ENCODE results near the gene UIMC1. TPM values are rescaled to one million over a fixed set of nuclear protein-coding genes. Genes with fewer than 3 reads are reported as not detected.
"Not testable (repeated sequence)": the region's sequence is repeated elsewhere in the genome, so short reads cannot be mapped to it uniquely, and the experiment has no call there.

The UIMC1 gene
- total RNA-seq, 5 donors from 2014 or later (not counting 1 experiment from before 2014, with no cell fraction given): 50.0 to 70.3 (median 56.7) TPM

- H3K27ac ChIP-seq (ENCODE audit: low read length): no peak overlapping the region
- peaks cover 0 to 26% of the 10 kb centered on the region in 2 experiments for H3K4me1 ChIP-seq (ENCODE audit: control insufficient read depth in 1 of 2, extremely low read depth in 1 of 2, insufficient read depth in 2 of 2, low read length in 2 of 2)
- no peak overlapping the region for H3K4me3 ChIP-seq (ENCODE audit: control insufficient read depth in 1 of 2, extremely low read depth in 1 of 2, low read length in 1 of 2)
- WGBS (ENCODE audit: insufficient coverage): 73% methylated on average over 15 of the region's 16 CpGs
- POLR2A ChIA-PET: interaction anchor here in 1 of 2 donors (0.7 kb wide), 1 partner anchor 427 kb away, joined by 3 read pairs; no protein-coding TSS in a partner anchor
- peaks cover 0 to 50% of the 10 kb centered on the region in 2 experiments for H3K27me3 ChIP-seq (replicated peaks in 1 of 2; ENCODE audit: control insufficient read depth in 2 of 2, extremely low read depth in 1 of 2, insufficient read depth in 2 of 2, low read length in 1 of 2)
- H3K9me3 ChIP-seq: no peaks in the 10 kb centered on the region
- peaks cover 13 to 24% (median 18%) of the 10 kb centered on the region in 3 donors for H3K4me1 Mint-ChIP-seq
- peaks cover 0 to 3% (median 0%) of the 10 kb centered on the region in 3 donors for H3K9me3 Mint-ChIP-seq
- ATAC-seq (replicated peaks in 1 of 4) (no peak), DNase-seq (no peak)
- no peak overlapping the region for H3K4me3 Mint-ChIP-seq
- H3K27ac Mint-ChIP-seq: no peak overlapping the region
- CTCF ChIA-PET: interaction anchor here in 1 of 2 donors (0.6 kb wide), 1 partner anchor 104 kb away, joined by 3 read pairs; no protein-coding TSS in a partner anchor
- peaks cover 19 to 27% of the 10 kb centered on the region in 2 donors for H3K27me3 Mint-ChIP-seq
- H3K36me3 Mint-ChIP-seq: no peaks in the 10 kb centered on the region
- no peaks in the 10 kb centered on the region for H3K36me3 ChIP-seq (ENCODE audit: control insufficient read depth in 2 of 2, extremely low read depth in 1 of 2, insufficient read depth in 1 of 2, low read length in 1 of 2)
Measured at GRCh38 chr5:176873541-176874172, 132.9 kb downstream of the UIMC1 start.

- H3K4me3 Mint-ChIP-seq; H3K27ac Mint-ChIP-seq; H3K9me3 Mint-ChIP-seq; H3K27ac ChIP-seq (ENCODE audit: low read length); ATAC-seq (replicated peaks in 1 of 4); H3K36me3 ChIP-seq (ENCODE audit: control insufficient read depth in 2 of 2, extremely low read depth in 1 of 2, insufficient read depth in 1 of 2, low read length in 1 of 2); H3K9me3 ChIP-seq; H3K4me3 ChIP-seq (ENCODE audit: control insufficient read depth in 1 of 2, extremely low read depth in 1 of 2, low read length in 1 of 2); CTCF ChIA-PET; H3K36me3 Mint-ChIP-seq: not testable (repeated sequence)
- Histone ChIP-seq H3K4me1 (ENCODE audit: control insufficient read depth in 1 of 2, extremely low read depth in 1 of 2, insufficient read depth in 2 of 2, low read length in 2 of 2) (peaks cover 0 to 26% of the 10 kb centered on the region in 2 experiments), H3K27me3 (replicated peaks in 1 of 2; ENCODE audit: control insufficient read depth in 2 of 2, extremely low read depth in 1 of 2, insufficient read depth in 2 of 2, low read length in 1 of 2) (peaks cover 0 to 48% of the 10 kb centered on the region in 2 experiments)
- H3K27me3 Mint-ChIP-seq: peaks cover 19 to 23% of the 10 kb centered on the region in 2 donors
- POLR2A ChIA-PET: interaction anchor here in 1 of 2 donors (0.7 kb wide), 1 partner anchor 428 kb away, joined by 3 read pairs; no protein-coding TSS in a partner anchor
- H3K4me1 Mint-ChIP-seq: peaks cover 13 to 24% (median 18%) of the 10 kb centered on the region in 3 donors
- WGBS (ENCODE audit: insufficient coverage): no CpG with 5 or more reads among the region's 2 CpGs
- DNase-seq: peak in 1 of 35 experiments; percentile 11
Measured at GRCh38 chr5:176873011-176873410, 133.6 kb downstream of the UIMC1 start.

GRCh38 chr5:176872586-176872985, 134.0 kb downstream of the UIMC1 start:
- H3K9me3 ChIP-seq; H3K4me3 ChIP-seq (ENCODE audit: control insufficient read depth in 1 of 2, extremely low read depth in 1 of 2, low read length in 1 of 2); ATAC-seq (replicated peaks in 1 of 4); H3K27ac Mint-ChIP-seq; H3K4me3 Mint-ChIP-seq; CTCF ChIA-PET; H3K27ac ChIP-seq (ENCODE audit: low read length); H3K36me3 Mint-ChIP-seq; H3K9me3 Mint-ChIP-seq; POLR2A ChIA-PET; H3K36me3 ChIP-seq (ENCODE audit: control insufficient read depth in 2 of 2, extremely low read depth in 1 of 2, insufficient read depth in 1 of 2, low read length in 1 of 2): not testable (repeated sequence)
- H3K4me1 Mint-ChIP-seq: peaks cover 13 to 24% (median 18%) of the 10 kb centered on the region in 3 donors
- H3K27me3 ChIP-seq (replicated peaks in 1 of 2; ENCODE audit: control insufficient read depth in 2 of 2, extremely low read depth in 1 of 2, insufficient read depth in 2 of 2, low read length in 1 of 2): peaks cover 0 to 47% of the 10 kb centered on the region in 2 experiments
- DNase-seq: peak in 7 of 35 experiments; percentile 2 to 12 (median 6)
- H3K27me3 Mint-ChIP-seq: peaks cover 19 to 23% of the 10 kb centered on the region in 2 donors
- 0% methylated on average over 1 of the region's 2 CpGs for WGBS (ENCODE audit: insufficient coverage)
- peaks cover 0 to 26% of the 10 kb centered on the region in 2 experiments for H3K4me1 ChIP-seq (ENCODE audit: control insufficient read depth in 1 of 2, extremely low read depth in 1 of 2, insufficient read depth in 2 of 2, low read length in 2 of 2)

- Mint-ChIP-seq H3K4me1 (peaks cover 6 to 17% (median 9%) of the 10 kb centered on the region in 3 donors), H3K27me3 (peaks cover 9 to 28% of the 10 kb centered on the region in 2 donors)
- H3K4me3 ChIP-seq (ENCODE audit: control insufficient read depth in 1 of 2, extremely low read depth in 1 of 2, low read length in 1 of 2); H3K27ac Mint-ChIP-seq; H3K36me3 Mint-ChIP-seq; H3K9me3 ChIP-seq; H3K27ac ChIP-seq (ENCODE audit: low read length); H3K4me3 Mint-ChIP-seq; H3K9me3 Mint-ChIP-seq; DNase-seq; H3K36me3 ChIP-seq (ENCODE audit: control insufficient read depth in 2 of 2, extremely low read depth in 1 of 2, insufficient read depth in 1 of 2, low read length in 1 of 2); ATAC-seq (replicated peaks in 1 of 4): not testable (repeated sequence)
- H3K4me1 ChIP-seq (ENCODE audit: control insufficient read depth in 1 of 2, extremely low read depth in 1 of 2, insufficient read depth in 2 of 2, low read length in 2 of 2): peaks cover 0 to 18% of the 10 kb centered on the region in 2 experiments
- 63% methylated on average over 4 of the region's 10 CpGs for WGBS (ENCODE audit: insufficient coverage)
- ChIA-PET CTCF (interaction anchor here in 1 of 2 donors (0.7 kb wide), 1 partner anchor 32 kb away, joined by 4 read pairs; no protein-coding TSS in a partner anchor), POLR2A (interaction anchor here in 1 of 2 donors (0.6 kb wide), 1 partner anchor 12 kb away, joined by 3 read pairs; no protein-coding TSS in a partner anchor)
- H3K27me3 ChIP-seq (replicated peaks in 1 of 2; ENCODE audit: control insufficient read depth in 2 of 2, extremely low read depth in 1 of 2, insufficient read depth in 2 of 2, low read length in 1 of 2): peaks cover 0 to 47% of the 10 kb centered on the region in 2 experiments
Measured at GRCh38 chr5:176870644-176871043, 135.9 kb downstream of the UIMC1 start.

GRCh38 chr5:176870110-176870591, 136.4 kb downstream of the UIMC1 start:
- Mint-ChIP-seq H3K27me3 (peaks cover 4 to 28% of the 10 kb centered on the region in 2 donors), H3K4me1 (peaks cover 5 to 12% (median 6%) of the 10 kb centered on the region in 3 donors), H3K9me3 (peaks cover 0 to 3% (median 0%) of the 10 kb centered on the region in 3 donors), H3K36me3 (no peaks in the 10 kb centered on the region), H3K4me3 (no peak overlapping the region), H3K27ac (no peak overlapping the region)
- H3K27ac ChIP-seq (ENCODE audit: low read length): no peak overlapping the region
- H3K27me3 ChIP-seq (replicated peaks in 1 of 2; ENCODE audit: control insufficient read depth in 2 of 2, extremely low read depth in 1 of 2, insufficient read depth in 2 of 2, low read length in 1 of 2): peaks cover 0 to 47% of the 10 kb centered on the region in 2 experiments
- H3K36me3 ChIP-seq (ENCODE audit: control insufficient read depth in 2 of 2, extremely low read depth in 1 of 2, insufficient read depth in 1 of 2, low read length in 1 of 2): no peaks in the 10 kb centered on the region
- POLR2A ChIA-PET: no interaction called here
- no peaks in the 10 kb centered on the region for H3K9me3 ChIP-seq
- no peak overlapping the region for H3K4me3 ChIP-seq (ENCODE audit: control insufficient read depth in 1 of 2, extremely low read depth in 1 of 2, low read length in 1 of 2)
- CTCF ChIA-PET: no interaction called here
- 76% methylated on average over 16 of the region's 17 CpGs for WGBS (ENCODE audit: insufficient coverage)
- no peak for DNase-seq
- H3K4me1 ChIP-seq (ENCODE audit: control insufficient read depth in 1 of 2, extremely low read depth in 1 of 2, insufficient read depth in 2 of 2, low read length in 2 of 2): peaks cover 0 to 17% of the 10 kb centered on the region in 2 experiments
- ATAC-seq (replicated peaks in 1 of 4): no peak

- DNase-seq (no peak), ATAC-seq (replicated peaks in 1 of 4) (no peak)
- POLR2A ChIA-PET: no interaction called here
- Mint-ChIP-seq H3K4me1 (peaks cover 5 to 12% (median 6%) of the 10 kb centered on the region in 3 donors), H3K36me3 (no peaks in the 10 kb centered on the region), H3K9me3 (peaks cover 0 to 3% (median 0%) of the 10 kb centered on the region in 3 donors), H3K4me3 (no peak overlapping the region), H3K27ac (no peak overlapping the region), H3K27me3 (peaks cover 0 to 25% of the 10 kb centered on the region in 2 donors)
- CTCF ChIA-PET: no interaction called here
- Histone ChIP-seq H3K27me3 (replicated peaks in 1 of 2; ENCODE audit: control insufficient read depth in 2 of 2, extremely low read depth in 1 of 2, insufficient read depth in 2 of 2, low read length in 1 of 2) (peaks cover 0 to 47% of the 10 kb centered on the region in 2 experiments), H3K9me3 (no peaks in the 10 kb centered on the region), H3K4me1 (ENCODE audit: control insufficient read depth in 1 of 2, extremely low read depth in 1 of 2, insufficient read depth in 2 of 2, low read length in 2 of 2) (peaks cover 0 to 17% of the 10 kb centered on the region in 2 experiments), H3K36me3 (ENCODE audit: control insufficient read depth in 2 of 2, extremely low read depth in 1 of 2, insufficient read depth in 1 of 2, low read length in 1 of 2) (no peaks in the 10 kb centered on the region), H3K27ac (ENCODE audit: low read length) (no peak overlapping the region), H3K4me3 (ENCODE audit: control insufficient read depth in 1 of 2, extremely low read depth in 1 of 2, low read length in 1 of 2) (no peak overlapping the region)
- 93% methylated on average over 32 of the region's 38 CpGs for WGBS (ENCODE audit: insufficient coverage)
Measured at GRCh38 chr5:176869501-176870109, 137.0 kb downstream of the UIMC1 start.
